SK-N-SH (cell line): Measurements from ENCODE around the gene ANKMY1. TPM values are rescaled to one million over a fixed set of nuclear protein-coding genes. Genes with fewer than 3 reads are reported as not detected.

Source experiments
- CTCF ChIA-PET: fragments of 300-600, 350-600 bp; formaldehyde crosslinking; extraction: SDS; loops from one replicate; lab custom pipeline; 2021; lab: Yijun Ruan, JAX
- POLR2A ChIA-PET: fragments of 350-600 bp; sonication (Branson Sonifier 250); formaldehyde crosslinking; extraction: SDS; loops from one replicate; lab custom pipeline; 2020; ENCODE audit warnings: antibody characterized with exemption, inconsistent platforms; lab: Yijun Ruan, JAX
- DNase-seq: peaks from one replicate; pipeline ENCODE4 v3.0.0; 2012
- H2AFZ ChIP-seq: fragments of 200-600 bp; sonication (generic); 2 replicates; pipeline ENCODE4 v1.8.1; 2016; ENCODE audit warnings: antibody characterized with exemption, mild to moderate bottlenecking, low read depth
- H3F3A ChIP-seq: fragments of 200-600 bp; sonication (generic); replicated peaks from 2 replicates; pipeline ENCODE3; 2016; ENCODE audit warnings: antibody characterized with exemption, mild to moderate bottlenecking; ENCODE audit not compliant: insufficient read depth
- H3K27ac ChIP-seq, 2 experiments: fragments of 200-500 bp in 1 of 2; fragments of 200-600 bp in 1 of 2; sonication (Bioruptor generic) in 1 of 2; sonication (generic), shearing (Covaris generic) in 1 of 2; 2 replicates each; pipeline versions ENCODE4 v1.5.1 to v1.6.1; 2014 to 2016; ENCODE audit warnings: low read depth in 2 of 2, inconsistent platforms in 1 of 2, low read length in 1 of 2, mild to moderate bottlenecking in 1 of 2, mixed read lengths in 1 of 2
- H3K27me3 ChIP-seq: fragments of 200-600 bp; sonication (generic), shearing (Covaris generic); 2 replicates; pipeline ENCODE4 v1.6.1; 2016; ENCODE audit warnings: mixed run types; ENCODE audit not compliant: insufficient read depth
- H3K36me3 ChIP-seq, 2 experiments: fragments of 200-500 bp in 1 of 2; fragments of 200-600 bp in 1 of 2; sonication (Bioruptor generic) in 1 of 2; sonication (generic) in 1 of 2; replicated peaks in 1 of 2; 2 replicates each; pipeline versions ENCODE3 to v1.5.1; 2014 to 2016; ENCODE audit warnings: low read length in 1 of 2, mild to moderate bottlenecking in 1 of 2; ENCODE audit not compliant: insufficient read depth in 2 of 2, control insufficient read depth in 1 of 2
- H3K4me1 ChIP-seq, 2 experiments: fragments of 200-500 bp in 1 of 2; fragments of 200-600 bp in 1 of 2; sonication (Bioruptor generic) in 1 of 2; sonication (generic), shearing (Covaris generic) in 1 of 2; 2 replicates each; pipeline versions ENCODE4 v1.5.1 to v1.6.1; 2014 to 2016; ENCODE audit warnings: low read depth in 1 of 2, low read length in 1 of 2, mixed run types in 1 of 2; ENCODE audit not compliant: insufficient read depth in 2 of 2, control insufficient read depth in 1 of 2
- H3K4me2 ChIP-seq: fragments of 200-600 bp; sonication (generic), shearing (Covaris generic); 2 replicates; pipeline ENCODE4 v1.6.1; 2017; ENCODE audit warnings: mixed run types
- H3K4me3 ChIP-seq, 2 experiments: fragments of 200-500 bp in 1 of 2; fragments of 200-600 bp in 1 of 2; sonication (Bioruptor generic) in 1 of 2; sonication (generic), shearing (Covaris generic) in 1 of 2; 2 replicates each; pipeline versions ENCODE4 v1.5.1 to v1.8.1; 2014 to 2016; ENCODE audit warnings: low read depth in 2 of 2, inconsistent platforms in 1 of 2, low read length in 1 of 2, mild to moderate bottlenecking in 1 of 2, mixed read lengths in 1 of 2, moderate library complexity in 1 of 2
- H3K79me2 ChIP-seq: fragments of 200-600 bp; sonication (generic); 2 replicates; pipeline ENCODE4 v1.8.1; 2017; ENCODE audit warnings: mild to moderate bottlenecking; ENCODE audit not compliant: insufficient read depth
- H3K9ac ChIP-seq: fragments of 200-600 bp; sonication (generic); 2 replicates; pipeline ENCODE4 v1.6.1; 2017; ENCODE audit warnings: mixed run types
- H3K9me2 ChIP-seq: fragments of 200-600 bp; sonication (generic); 2 replicates; pipeline ENCODE4 v1.6.1; 2017; ENCODE audit warnings: mixed run types
- H3K9me3 ChIP-seq: fragments of 200-600 bp; sonication (generic); 2 replicates; pipeline ENCODE4 v1.6.1; 2017; ENCODE audit warnings: mixed run types, mild to moderate bottlenecking, moderate library complexity
- H4K20me1 ChIP-seq: fragments of 200-600 bp; sonication (generic); 2 replicates; pipeline ENCODE4 v1.6.1; 2017; ENCODE audit warnings: mild to moderate bottlenecking, mixed run types; ENCODE audit not compliant: insufficient read depth
- FOSL2 ChIP-seq: IDR thresholded peaks from 2 replicates; pipeline ENCODE4 v1.4.0; 2012; ENCODE audit warnings: low read depth, mild to moderate bottlenecking, moderate library complexity, borderline replicate concordance
- FOXJ3 ChIP-seq: sonication (generic); formaldehyde crosslinking; IDR thresholded peaks from 2 replicates; pipeline ENCODE4 v1.5.1; 2020; ENCODE audit warnings: mild to moderate bottlenecking, missing genetic modification reagents
- MAX ChIP-seq: IDR thresholded peaks from 2 replicates; pipeline ENCODE4 v1.4.0; 2012; ENCODE audit warnings: low read depth
- MXI1 ChIP-seq: IDR thresholded peaks from 2 replicates; pipeline ENCODE4 v1.6.1; 2012; ENCODE audit warnings: mild to moderate bottlenecking, low read depth, low read length, improper control_type of control experiment
- SIN3A ChIP-seq: IDR thresholded peaks from 2 replicates; pipeline ENCODE4 v1.6.1; 2012; ENCODE audit warnings: low read depth, mild to moderate bottlenecking, low read length, moderate library complexity, borderline replicate concordance
- TAF1 ChIP-seq: IDR thresholded peaks from 2 replicates; pipeline ENCODE4 v1.6.1; 2012; ENCODE audit warnings: low read depth, mild to moderate bottlenecking, low read length, moderate library complexity, borderline replicate concordance
- TCF12 ChIP-seq: IDR thresholded peaks from 2 replicates; pipeline ENCODE4 v1.4.0; 2012
- WGBS: methylation state at CpG from one replicate; pipeline ENCODE4 v1.1.6; 2017; ENCODE audit warnings: low lambda C conversion rate; 5-methylcytosine and 5-hydroxymethylcytosine counted together
- polyA plus RNA-seq, 3 experiments: library from polyadenylated mRNA; depleted of rRNA; stranded (reverse); fragments of >200 nt; gene quantifications; 2 replicates each; pipeline ENCODE4 v1.2.3, GENCODE V29; 2012
- TF ChIP-seq, protein P1 (sequence below): IDR thresholded peaks from 2 replicates; pipeline ENCODE4 v1.4.0; 2012; ENCODE audit warnings: low read depth, borderline replicate concordance

The ANKMY1 gene
- polyA plus RNA-seq, 1 of the 3 experiments (the other 2 are of a cell fraction) = 12.1 TPM

- no peak for DNase-seq
- CTCF ChIA-PET = no interaction called here
- Histone ChIP-seq H3K27me3 (no peaks in the 10 kb centered on the region), H2AFZ (no peak overlapping the region), H3K9me3 (no peaks in the 10 kb centered on the region), H3K4me2 (no peak overlapping the region), H4K20me1 (peaks cover 24% of the 10 kb centered on the region), H3K4me3 (no peak overlapping the region), H3K9ac (no peak overlapping the region), H3K9me2 (no peaks in the 10 kb centered on the region), H3K36me3 (peaks cover 0 to 38% of the 10 kb centered on the region in 2 experiments), H3K4me1 (peaks cover 11 to 17% of the 10 kb centered on the region in 2 experiments; a peak in 1 of 4 replicates), H3K79me2 (peaks cover 61% of the 10 kb centered on the region), H3K27ac (no peak overlapping the region), H3F3A (no peaks in the 10 kb centered on the region)
- 67% methylated on average over 5 of the region's 6 CpGs for WGBS
- POLR2A ChIA-PET = no interaction called here
- TF ChIP-seq SIN3A (no peak), FOSL2 (peak; percentile 6; the same call in 1 of the 2 replicates)
Observed at GRCh38 chr2:240591226-240591625, 33.4 kb upstream of the ANKMY1 start.

DNA sequence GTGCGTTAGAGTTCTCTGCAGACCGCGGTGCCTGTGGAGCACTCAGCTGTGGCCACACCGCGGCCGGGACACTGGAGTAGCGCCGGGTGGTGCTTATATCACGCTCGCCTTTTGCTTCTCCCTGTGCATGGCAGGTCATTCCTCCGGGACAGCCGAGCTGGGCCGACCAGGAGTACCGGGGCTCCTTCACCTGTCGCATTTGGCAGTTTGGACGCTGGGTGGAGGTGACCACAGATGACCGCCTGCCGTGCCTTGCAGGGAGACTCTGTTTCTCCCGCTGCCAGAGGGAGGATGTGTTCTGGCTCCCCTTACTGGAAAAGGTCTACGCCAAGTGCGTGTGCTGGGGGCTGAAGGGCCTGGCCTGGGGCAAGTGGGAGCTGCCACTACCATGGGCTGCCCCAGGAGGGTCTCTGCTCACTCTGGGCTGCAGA lies 32.9 kb upstream of the ANKMY1 start:
- H3K79me2 ChIP-seq = peaks cover 66% of the 10 kb centered on the region
- peaks cover 0 to 36% of the 10 kb centered on the region in 2 experiments for H3K36me3 ChIP-seq
- H2AFZ ChIP-seq = no peak overlapping the region
- H3K4me3 ChIP-seq = no peak overlapping the region
- no peak overlapping the region for H3K27ac ChIP-seq
- peaks cover 24% of the 10 kb centered on the region for H4K20me1 ChIP-seq
- no peak for DNase-seq
- H3K9ac ChIP-seq = no peak overlapping the region
- no peaks in the 10 kb centered on the region for H3K9me3 ChIP-seq
- no peak overlapping the region for H3K4me2 ChIP-seq
- ChIA-PET CTCF (no interaction called here), POLR2A (no interaction called here)
- no peaks in the 10 kb centered on the region for H3K27me3 ChIP-seq
- 100% methylated on average over 10 of the region's 21 CpGs for WGBS
- peaks cover 11 to 17% of the 10 kb centered on the region in 2 experiments; a peak in 1 of 4 replicates for H3K4me1 ChIP-seq
- TF ChIP-seq MXI1 = no peak
- TF ChIP-seq, protein P1, sequence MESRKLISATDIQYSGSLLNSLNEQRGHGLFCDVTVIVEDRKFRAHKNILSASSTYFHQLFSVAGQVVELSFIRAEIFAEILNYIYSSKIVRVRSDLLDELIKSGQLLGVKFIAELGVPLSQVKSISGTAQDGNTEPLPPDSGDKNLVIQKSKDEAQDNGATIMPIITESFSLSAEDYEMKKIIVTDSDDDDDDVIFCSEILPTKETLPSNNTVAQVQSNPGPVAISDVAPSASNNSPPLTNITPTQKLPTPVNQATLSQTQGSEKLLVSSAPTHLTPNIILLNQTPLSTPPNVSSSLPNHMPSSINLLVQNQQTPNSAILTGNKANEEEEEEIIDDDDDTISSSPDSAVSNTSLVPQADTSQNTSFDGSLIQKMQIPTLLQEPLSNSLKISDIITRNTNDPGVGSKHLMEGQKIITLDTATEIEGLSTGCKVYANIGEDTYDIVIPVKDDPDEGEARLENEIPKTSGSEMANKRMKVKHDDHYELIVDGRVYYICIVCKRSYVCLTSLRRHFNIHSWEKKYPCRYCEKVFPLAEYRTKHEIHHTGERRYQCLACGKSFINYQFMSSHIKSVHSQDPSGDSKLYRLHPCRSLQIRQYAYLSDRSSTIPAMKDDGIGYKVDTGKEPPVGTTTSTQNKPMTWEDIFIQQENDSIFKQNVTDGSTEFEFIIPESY = no peak
- TF ChIP-seq FOXJ3 (CRISPR knock-in tag) = no peak
- no peak for TF ChIP-seq TAF1
- TF ChIP-seq MAX = no peak
- TF ChIP-seq TCF12 = no peak
- H3K9me2 ChIP-seq = no peaks in the 10 kb centered on the region
- no peaks in the 10 kb centered on the region for H3F3A ChIP-seq
